HepG2 (cell line): ENCODE data around the gene PHOSPHO2. TPM values are rescaled to one million over a fixed set of nuclear protein-coding genes. Genes with fewer than 3 reads are reported as not detected.
A peak's percentile ranks its signal among the peaks of the same experiment; 100 is the strongest.

Experiments used
- AGO2 ChIP-seq: fragments of 200-400 bp; formaldehyde crosslinking; optimal IDR thresholded peaks from 2 replicates; pipeline ENCODE3; 2017; ENCODE audit warnings: mild to moderate bottlenecking, low read depth, low read length, moderate library complexity
- ELF1 ChIP-seq: sonication (generic); formaldehyde crosslinking; IDR thresholded peaks from 2 replicates; pipeline ENCODE4 v1.4.0; 2020; ENCODE audit warnings: missing genetic modification reagents
- HNRNPL ChIP-seq: fragments of 200-400 bp; formaldehyde crosslinking; IDR thresholded peaks from 2 replicates; pipeline ENCODE4 v1.6.1; 2017; ENCODE audit warnings: mild to moderate bottlenecking, low read depth, low read length
- REPIN1 ChIP-seq: sonication (generic); formaldehyde crosslinking; IDR thresholded peaks from 2 replicates; pipeline ENCODE4 v1.8.0; 2022; ENCODE audit warnings: missing genetic modification reagents, low read depth, mild to moderate bottlenecking, borderline replicate concordance
- SMYD3 ChIP-seq: sonication (generic); formaldehyde crosslinking; IDR thresholded peaks from 2 replicates; pipeline ENCODE4 v1.8.1; 2023; ENCODE audit warnings: mild to moderate bottlenecking, missing genetic modification reagents
- SP1 ChIP-seq, 2 experiments: fragments of 450-650 bp in 1 of 2; sonication (generic) in 1 of 2; formaldehyde crosslinking in 1 of 2; IDR thresholded peaks; 2 replicates each; pipeline versions ENCODE4 v1.4.0 to v1.6.1; 2016 to 2020; ENCODE audit warnings: missing genetic modification reagents in 1 of 2
- SYNCRIP ChIP-seq: fragments of 200-400 bp; formaldehyde crosslinking; IDR thresholded peaks from 2 replicates; pipeline ENCODE4 v1.6.1; 2018; ENCODE audit warnings: mild to moderate bottlenecking, low read depth, low read length; ENCODE audit not compliant: insufficient read depth
- YEATS2 ChIP-seq: sonication (generic); formaldehyde crosslinking; IDR thresholded peaks from 2 replicates; pipeline ENCODE4 v1.4.0; 2020; ENCODE audit warnings: missing genetic modification reagents, borderline replicate concordance
- ZMAT3 ChIP-seq: sonication (generic); formaldehyde crosslinking; conservative IDR thresholded peaks from 2 replicates; pipeline ENCODE4 v1.7.0; 2021; ENCODE audit warnings: missing genetic modification reagents
- ZMYM3 ChIP-seq: sonication (generic); formaldehyde crosslinking; IDR thresholded peaks from 2 replicates; pipeline ENCODE4 v1.5.1; 2020; ENCODE audit warnings: mild to moderate bottlenecking, missing genetic modification reagents
- ZNF232 ChIP-seq: sonication (generic); formaldehyde crosslinking; IDR thresholded peaks from 2 replicates; pipeline ENCODE4 v1.4.0; 2020; ENCODE audit warnings: missing genetic modification reagents, borderline replicate concordance
- ZNF562 ChIP-seq: sonication (generic); formaldehyde crosslinking; IDR thresholded peaks from 2 replicates; pipeline ENCODE4 v1.8.0; 2022; ENCODE audit warnings: missing genetic modification reagents, borderline replicate concordance
- ZNF674 ChIP-seq: sonication (generic); formaldehyde crosslinking; IDR thresholded peaks from 2 replicates; pipeline ENCODE4 v1.5.0; 2020; ENCODE audit warnings: low read depth, mild to moderate bottlenecking, missing genetic modification reagents
- polyA plus RNA-seq, 8 experiments: library from polyadenylated mRNA; depleted of rRNA in 3 of 8; stranded (reverse) in 7 of 8; unstranded in 1 of 8; fragments of >200 nt; fragmentation: Illumina TruSeq in 4 of 8; extraction: Trizol in 4 of 8; gene quantifications; 2 replicates each; pipeline versions ENCODE4 v1.2.1 to v1.2.3, GENCODE V29; 2011 to 2016; ENCODE audit warnings: low read depth in 4 of 8, missing spikeins in 1 of 8, mixed read lengths in 1 of 8; ENCODE audit not compliant: insufficient read depth in 1 of 8
- total RNA-seq, 5 experiments: library from RNA; depleted of rRNA; stranded (reverse); fragments of >200 nt; fragmentation: Illumina TruSeq; extraction: Trizol; gene quantifications; 2 replicates each; pipeline ENCODE4 v1.2.3, GENCODE V29; 2016; ENCODE audit warnings: low read depth in 1 of 5
- TF ChIP-seq, protein P1 (sequence below): sonication (generic); formaldehyde crosslinking; IDR thresholded peaks from 2 replicates; pipeline ENCODE4 v1.5.0; 2020; ENCODE audit warnings: mild to moderate bottlenecking, missing genetic modification reagents, borderline replicate concordance
- TF ChIP-seq, protein P2 (sequence below): sonication (generic); formaldehyde crosslinking; IDR thresholded peaks from 2 replicates; pipeline ENCODE4 v1.4.0; 2020; ENCODE audit warnings: low read depth, mild to moderate bottlenecking, missing genetic modification reagents
- TF ChIP-seq, protein P3 (sequence below): IDR thresholded peaks from 2 replicates; pipeline ENCODE4 v1.6.1; 2012; ENCODE audit warnings: low read length, improper control_type of control experiment

Gene PHOSPHO2
- total and polyA plus RNA-seq, 2 of the 13 experiments (the other 11 are each of a cell fraction or from before 2014, with no cell fraction given) = 6.1 to 11.4 TPM

DNA sequence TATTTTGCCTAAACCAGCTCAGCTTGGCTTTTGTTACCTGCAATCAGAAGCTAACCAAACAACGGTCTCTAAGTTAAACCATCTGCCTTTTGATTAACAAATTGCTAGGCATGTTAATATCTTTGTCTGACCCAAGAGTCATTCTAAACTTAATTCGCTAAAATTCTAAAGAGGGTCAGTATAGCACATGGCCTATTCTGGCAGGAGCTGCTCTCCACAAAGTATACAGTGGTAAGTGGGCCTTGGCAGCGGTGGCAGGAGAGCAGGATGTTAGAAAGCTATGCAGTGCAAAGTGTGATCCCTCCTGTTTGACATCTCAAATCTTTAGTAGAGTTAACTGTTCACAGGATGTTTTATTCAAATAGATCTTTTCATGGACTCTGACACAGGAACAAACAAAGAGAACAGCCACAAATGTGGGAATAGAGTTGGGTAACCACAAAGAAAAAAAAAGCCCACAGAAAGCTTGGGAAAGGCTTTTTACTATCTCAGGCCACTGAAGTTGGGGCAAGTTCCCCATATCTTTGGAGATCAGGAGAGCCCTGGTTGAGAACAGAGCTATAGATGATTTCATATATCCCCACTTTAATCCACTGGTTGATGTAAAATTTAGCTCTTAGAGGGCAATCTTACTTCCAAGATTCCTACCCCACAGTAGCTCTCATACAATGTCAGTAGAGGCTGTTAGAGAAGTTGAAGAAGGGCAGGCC lies 10.7 kb upstream of the PHOSPHO2 start (continued):
- TF ChIP-seq, protein P1, sequence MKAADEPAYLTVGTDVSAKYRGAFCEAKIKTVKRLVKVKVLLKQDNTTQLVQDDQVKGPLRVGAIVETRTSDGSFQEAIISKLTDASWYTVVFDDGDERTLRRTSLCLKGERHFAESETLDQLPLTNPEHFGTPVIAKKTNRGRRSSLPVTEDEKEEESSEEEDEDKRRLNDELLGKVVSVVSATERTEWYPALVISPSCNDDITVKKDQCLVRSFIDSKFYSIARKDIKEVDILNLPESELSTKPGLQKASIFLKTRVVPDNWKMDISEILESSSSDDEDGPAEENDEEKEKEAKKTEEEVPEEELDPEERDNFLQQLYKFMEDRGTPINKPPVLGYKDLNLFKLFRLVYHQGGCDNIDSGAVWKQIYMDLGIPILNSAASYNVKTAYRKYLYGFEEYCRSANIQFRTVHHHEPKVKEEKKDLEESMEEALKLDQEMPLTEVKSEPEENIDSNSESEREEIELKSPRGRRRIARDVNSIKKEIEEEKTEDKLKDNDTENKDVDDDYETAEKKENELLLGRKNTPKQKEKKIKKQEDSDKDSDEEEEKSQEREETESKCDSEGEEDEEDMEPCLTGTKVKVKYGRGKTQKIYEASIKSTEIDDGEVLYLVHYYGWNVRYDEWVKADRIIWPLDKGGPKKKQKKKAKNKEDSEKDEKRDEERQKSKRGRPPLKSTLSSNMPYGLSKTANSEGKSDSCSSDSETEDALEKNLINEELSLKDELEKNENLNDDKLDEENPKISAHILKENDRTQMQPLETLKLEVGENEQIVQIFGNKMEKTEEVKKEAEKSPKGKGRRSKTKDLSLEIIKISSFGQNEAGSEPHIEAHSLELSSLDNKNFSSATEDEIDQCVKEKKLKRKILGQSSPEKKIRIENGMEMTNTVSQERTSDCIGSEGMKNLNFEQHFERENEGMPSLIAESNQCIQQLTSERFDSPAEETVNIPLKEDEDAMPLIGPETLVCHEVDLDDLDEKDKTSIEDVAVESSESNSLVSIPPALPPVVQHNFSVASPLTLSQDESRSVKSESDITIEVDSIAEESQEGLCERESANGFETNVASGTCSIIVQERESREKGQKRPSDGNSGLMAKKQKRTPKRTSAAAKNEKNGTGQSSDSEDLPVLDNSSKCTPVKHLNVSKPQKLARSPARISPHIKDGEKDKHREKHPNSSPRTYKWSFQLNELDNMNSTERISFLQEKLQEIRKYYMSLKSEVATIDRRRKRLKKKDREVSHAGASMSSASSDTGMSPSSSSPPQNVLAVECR (CRISPR knock-in tag) = peak; percentile 65; the same call in 1 of the 2 replicates
- TF ChIP-seq SYNCRIP (no peak), SMYD3 (CRISPR knock-in tag) (no peak; the same call in none of the 2 replicates), ZNF232 (CRISPR knock-in tag) (no peak), HNRNPL (no peak), ZMAT3 (CRISPR knock-in tag) (no peak), ZNF562 (CRISPR knock-in tag) (no peak), ELF1 (CRISPR knock-in tag) (no peak), ZMYM3 (CRISPR knock-in tag) (peak; percentile 70), YEATS2 (CRISPR knock-in tag) (peak; percentile 62; the same call in 1 of the 2 replicates), AGO2 (no peak), REPIN1 (CRISPR knock-in tag) (peak; percentile 64; the same call in 1 of the 2 replicates), ZNF674 (CRISPR knock-in tag) (no peak), SP1 (IDR thresholded peaks at IDR 0.05) (no peak), SP1 (CRISPR knock-in tag; IDR thresholded peaks at IDR 0.05) (no peak)
- TF ChIP-seq, protein P2, sequence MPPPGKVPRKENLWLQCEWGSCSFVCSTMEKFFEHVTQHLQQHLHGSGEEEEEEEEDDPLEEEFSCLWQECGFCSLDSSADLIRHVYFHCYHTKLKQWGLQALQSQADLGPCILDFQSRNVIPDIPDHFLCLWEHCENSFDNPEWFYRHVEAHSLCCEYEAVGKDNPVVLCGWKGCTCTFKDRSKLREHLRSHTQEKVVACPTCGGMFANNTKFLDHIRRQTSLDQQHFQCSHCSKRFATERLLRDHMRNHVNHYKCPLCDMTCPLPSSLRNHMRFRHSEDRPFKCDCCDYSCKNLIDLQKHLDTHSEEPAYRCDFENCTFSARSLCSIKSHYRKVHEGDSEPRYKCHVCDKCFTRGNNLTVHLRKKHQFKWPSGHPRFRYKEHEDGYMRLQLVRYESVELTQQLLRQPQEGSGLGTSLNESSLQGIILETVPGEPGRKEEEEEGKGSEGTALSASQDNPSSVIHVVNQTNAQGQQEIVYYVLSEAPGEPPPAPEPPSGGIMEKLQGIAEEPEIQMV (CRISPR knock-in tag) = no peak
- TF ChIP-seq, protein P3, sequence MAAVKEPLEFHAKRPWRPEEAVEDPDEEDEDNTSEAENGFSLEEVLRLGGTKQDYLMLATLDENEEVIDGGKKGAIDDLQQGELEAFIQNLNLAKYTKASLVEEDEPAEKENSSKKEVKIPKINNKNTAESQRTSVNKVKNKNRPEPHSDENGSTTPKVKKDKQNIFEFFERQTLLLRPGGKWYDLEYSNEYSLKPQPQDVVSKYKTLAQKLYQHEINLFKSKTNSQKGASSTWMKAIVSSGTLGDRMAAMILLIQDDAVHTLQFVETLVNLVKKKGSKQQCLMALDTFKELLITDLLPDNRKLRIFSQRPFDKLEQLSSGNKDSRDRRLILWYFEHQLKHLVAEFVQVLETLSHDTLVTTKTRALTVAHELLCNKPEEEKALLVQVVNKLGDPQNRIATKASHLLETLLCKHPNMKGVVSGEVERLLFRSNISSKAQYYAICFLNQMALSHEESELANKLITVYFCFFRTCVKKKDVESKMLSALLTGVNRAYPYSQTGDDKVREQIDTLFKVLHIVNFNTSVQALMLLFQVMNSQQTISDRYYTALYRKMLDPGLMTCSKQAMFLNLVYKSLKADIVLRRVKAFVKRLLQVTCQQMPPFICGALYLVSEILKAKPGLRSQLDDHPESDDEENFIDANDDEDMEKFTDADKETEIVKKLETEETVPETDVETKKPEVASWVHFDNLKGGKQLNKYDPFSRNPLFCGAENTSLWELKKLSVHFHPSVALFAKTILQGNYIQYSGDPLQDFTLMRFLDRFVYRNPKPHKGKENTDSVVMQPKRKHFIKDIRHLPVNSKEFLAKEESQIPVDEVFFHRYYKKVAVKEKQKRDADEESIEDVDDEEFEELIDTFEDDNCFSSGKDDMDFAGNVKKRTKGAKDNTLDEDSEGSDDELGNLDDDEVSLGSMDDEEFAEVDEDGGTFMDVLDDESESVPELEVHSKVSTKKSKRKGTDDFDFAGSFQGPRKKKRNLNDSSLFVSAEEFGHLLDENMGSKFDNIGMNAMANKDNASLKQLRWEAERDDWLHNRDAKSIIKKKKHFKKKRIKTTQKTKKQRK = no peak
